Fibroblast of the aortic adventitia (primary cell): ENCODE data around the gene THBS1. TPM values are rescaled to one million over a fixed set of nuclear protein-coding genes. Genes with fewer than 3 reads are reported as not detected.

Source experiments
- DNase-seq: peaks from one replicate; pipeline ENCODE4 v3.0.0-alpha.2; 2010; ENCODE audit warnings: low read depth
- H3K4me3 ChIP-seq: 2 replicates; pipeline ENCODE4 v1.5.1; 2011; ENCODE audit warnings: low read depth, mild to moderate bottlenecking, control low read depth, low read length, moderate library complexity
- total RNA-seq: library from RNA; depleted of rRNA; stranded (reverse); fragments of >200 nt; gene quantifications from 2 replicates; pipeline ENCODE4 v1.2.3, GENCODE V29; 2012; ENCODE audit warnings: low replicate concordance
- TF ChIP-seq, protein P1 (sequence below): IDR thresholded peaks from 2 replicates; pipeline ENCODE4 v1.5.1; 2011; ENCODE audit warnings: mild to moderate bottlenecking, low read length, control low read depth, inconsistent platforms; ENCODE audit not compliant: insufficient read depth

Gene THBS1
- total RNA-seq, 1 donor = 141 TPM

DNA sequence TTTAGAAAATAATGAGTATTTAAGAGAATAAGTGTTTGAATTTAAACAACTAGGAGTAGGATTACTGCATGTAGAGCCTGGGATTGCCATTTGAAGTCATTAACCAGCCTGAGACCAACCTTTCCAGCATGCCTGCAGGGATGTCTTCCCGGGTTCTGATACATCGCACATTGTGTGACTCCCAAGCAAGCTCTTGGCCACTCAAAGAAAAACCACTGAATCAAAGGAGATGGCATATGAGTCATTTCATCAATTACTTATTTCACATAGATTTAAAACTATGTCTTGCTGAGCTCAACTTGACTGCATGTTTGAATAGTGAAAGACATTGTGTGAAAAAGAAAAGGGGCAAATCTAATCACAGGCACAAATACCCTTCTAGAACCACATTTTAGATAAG is 15.0 kb upstream of the THBS1 start:
- TF ChIP-seq, protein P1, sequence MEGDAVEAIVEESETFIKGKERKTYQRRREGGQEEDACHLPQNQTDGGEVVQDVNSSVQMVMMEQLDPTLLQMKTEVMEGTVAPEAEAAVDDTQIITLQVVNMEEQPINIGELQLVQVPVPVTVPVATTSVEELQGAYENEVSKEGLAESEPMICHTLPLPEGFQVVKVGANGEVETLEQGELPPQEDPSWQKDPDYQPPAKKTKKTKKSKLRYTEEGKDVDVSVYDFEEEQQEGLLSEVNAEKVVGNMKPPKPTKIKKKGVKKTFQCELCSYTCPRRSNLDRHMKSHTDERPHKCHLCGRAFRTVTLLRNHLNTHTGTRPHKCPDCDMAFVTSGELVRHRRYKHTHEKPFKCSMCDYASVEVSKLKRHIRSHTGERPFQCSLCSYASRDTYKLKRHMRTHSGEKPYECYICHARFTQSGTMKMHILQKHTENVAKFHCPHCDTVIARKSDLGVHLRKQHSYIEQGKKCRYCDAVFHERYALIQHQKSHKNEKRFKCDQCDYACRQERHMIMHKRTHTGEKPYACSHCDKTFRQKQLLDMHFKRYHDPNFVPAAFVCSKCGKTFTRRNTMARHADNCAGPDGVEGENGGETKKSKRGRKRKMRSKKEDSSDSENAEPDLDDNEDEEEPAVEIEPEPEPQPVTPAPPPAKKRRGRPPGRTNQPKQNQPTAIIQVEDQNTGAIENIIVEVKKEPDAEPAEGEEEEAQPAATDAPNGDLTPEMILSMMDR = no peak
- no peak for DNase-seq
- H3K4me3 ChIP-seq = no peak overlapping the region

- no peak for DNase-seq
- no peak overlapping the region for H3K4me3 ChIP-seq
- TF ChIP-seq, protein P1 = no peak
Measured at GRCh38 chr15:39573287-39573686, 7.6 kb upstream of the THBS1 start.

- DNase-seq = peak; percentile 25
- TF ChIP-seq, protein P1 = no peak
- H3K4me3 ChIP-seq = no peak overlapping the region
Measured at GRCh38 chr15:39573844-39574243, 7.0 kb upstream of the THBS1 start.

- DNase-seq = peak; percentile 62
- no peak overlapping the region for H3K4me3 ChIP-seq
- TF ChIP-seq, protein P1 = no peak
Measured at GRCh38 chr15:39574427-39574826, 6.5 kb upstream of the THBS1 start.

- H3K4me3 ChIP-seq = no peak overlapping the region
- TF ChIP-seq, protein P1 = no peak
- no peak for DNase-seq
Measured at GRCh38 chr15:39575180-39575579, 5.7 kb upstream of the THBS1 start.

DNA sequence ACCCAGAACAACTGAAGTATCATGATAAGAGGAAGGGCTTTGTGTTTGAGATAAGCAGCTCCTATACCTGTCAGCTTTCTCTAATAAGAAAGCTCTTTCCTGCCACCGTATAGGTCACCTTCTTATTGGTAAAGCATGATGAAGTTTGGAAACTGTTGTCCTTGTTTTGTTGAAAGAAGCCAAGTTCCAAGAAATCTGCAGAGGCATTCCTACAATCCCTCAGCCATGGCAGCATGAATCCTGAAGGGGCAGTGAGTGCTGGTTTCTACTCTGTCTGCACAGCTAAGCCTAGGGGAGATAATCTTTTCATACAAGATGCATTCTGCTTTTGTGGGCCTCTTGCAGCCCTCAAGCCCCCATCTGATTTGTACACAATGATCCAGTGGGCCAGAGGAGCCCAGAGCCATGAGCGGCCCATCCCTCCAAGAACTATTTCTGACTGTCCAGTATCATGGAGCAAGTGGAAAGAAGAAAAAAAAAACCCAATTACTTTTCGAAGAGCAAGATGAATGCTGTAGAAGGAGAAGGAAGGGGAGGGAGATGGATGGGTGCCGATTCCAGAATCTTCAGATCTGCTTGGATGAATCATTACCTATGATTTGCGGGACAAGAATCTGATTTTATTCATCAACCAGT is 1.9 kb upstream of the THBS1 start:
- TF ChIP-seq, protein P1 = peak; percentile 47

More for the DNA sequence above, 1.9 kb upstream of the THBS1 start:
- H3K4me3 ChIP-seq = peak overlapping the region; percentile 68
- DNase-seq = peak; percentile 45
